ENCODE results near the gene NAIP.
"Not testable (repeated sequence)": the region's sequence is repeated elsewhere in the genome, so short reads cannot be mapped to it uniquely, and the experiment has no call there.

DNA sequence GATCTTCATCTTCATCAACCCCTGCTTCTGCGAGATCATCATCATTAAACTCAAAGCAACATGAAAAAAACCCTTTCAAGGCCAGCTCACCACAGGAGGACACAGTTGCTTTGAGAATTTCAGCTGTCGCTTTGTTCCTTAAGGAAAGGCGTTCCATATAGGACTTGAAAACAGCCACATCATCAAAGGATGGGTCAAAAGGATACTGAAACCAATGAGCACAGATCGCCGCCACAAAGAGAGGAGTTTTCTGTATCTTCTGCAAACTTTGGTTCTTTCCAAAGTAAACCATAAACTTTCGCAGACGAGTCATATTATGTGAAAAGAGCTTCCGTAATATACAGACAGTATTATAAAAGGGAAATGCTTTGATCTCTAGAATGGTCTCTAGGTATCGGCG lies 40.3 kb downstream of the NAIP start:
- not testable (repeated sequence) for TF ChIP-seq POLR2AphosphoS5 (IDR thresholded peaks at IDR 0.05; ENCODE audit: low read depth, low read length); TAF1 (IDR thresholded peaks at IDR 0.05; ENCODE audit: borderline replicate concordance, low read depth, low read length); POLR2A (IDR thresholded peaks at IDR 0.05; ENCODE audit: low read depth, low read length)

Data from GM12892 (cell line).